ENCODE data around the gene PROX2. TPM values are rescaled to one million over a fixed set of nuclear protein-coding genes. Genes with fewer than 3 reads are reported as not detected.

Gene PROX2
- total and polyA plus RNA-seq, 9 of the 15 experiments (the other 6 are each of a cell fraction or from before 2014, with no cell fraction given) = not detected

- Histone ChIP-seq H3K9me3 (replicated peaks; ENCODE audit: control insufficient read depth, insufficient read depth, low read depth, low read length) (no peaks in the 10 kb centered on the region), H3K36me3 (ENCODE audit: control insufficient read depth, insufficient read depth, low read length) (peaks cover 38% of the 10 kb centered on the region; the same call in 2 of the 3 replicates), H3K4me2 (ENCODE audit: insufficient read depth, low read length) (no peak overlapping the region), H2AFZ (ENCODE audit: low read depth, low read length) (no peak overlapping the region), H3K79me2 (ENCODE audit: control insufficient read depth, insufficient read depth, low read length) (no peaks in the 10 kb centered on the region), H3K27me3 (ENCODE audit: control insufficient read depth in 2 of 2, insufficient read depth in 2 of 2, low read length in 2 of 2) (no peaks in the 10 kb centered on the region), H4K20me1 (replicated peaks; ENCODE audit: control insufficient read depth, insufficient read depth, low read length) (no peaks in the 10 kb centered on the region), H3K27ac (ENCODE audit: extremely low read depth, low read depth, low read length) (no peak overlapping the region), H3K4me1 (replicated peaks in 1 of 2; ENCODE audit: control insufficient read depth in 2 of 2, insufficient read depth in 2 of 2, low read length in 2 of 2) (no peaks in the 10 kb centered on the region), H3K9me1 (ENCODE audit: control insufficient read depth, insufficient read depth, low read length) (no peaks in the 10 kb centered on the region), H3K9ac (ENCODE audit: insufficient read depth in 1 of 2, low read depth in 2 of 2, low read length in 2 of 2) (no peak overlapping the region), H3K4me3 (no peak overlapping the region)
- TF ChIP-seq ZNF146 (CRISPR knock-in tag; IDR thresholded peaks at IDR 0.05; ENCODE audit: unreplicated experiment) (no peak), SPI1 (IDR thresholded peaks at IDR 0.05; ENCODE audit: borderline replicate concordance, low read depth, low read length) (no peak), ZNF174 (CRISPR knock-in tag; IDR thresholded peaks at IDR 0.05) (no peak), IFI16 (CRISPR knock-in tag; IDR thresholded peaks at IDR 0.05) (no peak), USF2 (CRISPR knock-in tag; IDR thresholded peaks at IDR 0.05) (no peak), POLR2A (conservative IDR thresholded peaks at IDR 0.05) (no peak), RBM34 (IDR thresholded peaks at IDR 0.05; ENCODE audit: borderline replicate concordance, insufficient read depth, low read length) (no peak), ZBTB34 (CRISPR knock-in tag; IDR thresholded peaks at IDR 0.05) (no peak), ATF3 (IDR thresholded peaks at IDR 0.05) (no peak), ATF3 (CRISPR knock-in tag; conservative IDR thresholded peaks at IDR 0.05) (no peak), CBX5 (IDR thresholded peaks at IDR 0.05; ENCODE audit: borderline replicate concordance, low read depth) (no peak), POLR3G (IDR thresholded peaks at IDR 0.05; ENCODE audit: extremely low read depth, insufficient read length, insufficient replicate concordance) (no peak), HMGN3 (IDR thresholded peaks at IDR 0.05; ENCODE audit: borderline replicate concordance, extremely low read depth, insufficient read length, low read depth, low read length) (no peak)
- DNase-seq (ENCODE audit: extremely low read depth in 1 of 4, low spot score in 3 of 4) (no peak), FAIRE-seq (no peak), ATAC-seq (no peak)
- intact Hi-C loops (cut with micrococcal nuclease) = no loop called here
- ChIA-PET CTCF (ENCODE audit: low intra/inter-chr PET ratio) (no interaction called here), POLR2A (no interaction called here)
- 79% methylated on average over 7 of the region's 7 CpGs for WGBS (ENCODE audit: insufficient coverage, low coverage, missing lambda C conversion rate)
- no TSS peak for BruUV-seq (replicated peaks)
- in situ Hi-C loops (cut with MboI) = no loop called here
Observed at GRCh38 chr14:74835645-74836250, 40.2 kb downstream of the PROX2 start.
